ENCODE measurements around the gene PAQR9. TPM values are rescaled to one million over a fixed set of nuclear protein-coding genes. Genes with fewer than 3 reads are reported as not detected.

The PAQR9 gene
- total and polyA plus RNA-seq, 2 of the 13 experiments (the other 11 are each of a cell fraction or from before 2014, with no cell fraction given) = 3.7 to 10.3 TPM

GRCh38 chr3:142987707-142988106 lies 24.2 kb upstream of the PAQR9 start:
- H3K4me3 ChIP-seq (replicated peaks in 1 of 3; ENCODE audit: insufficient read depth in 1 of 3, low read depth in 2 of 3, low read length in 3 of 3) = no peak overlapping the region
- in situ Hi-C loops (cut with HindIII; ENCODE audit: extremely low pct_ligation_motif_present, low pct_unique_long_range_greater_than_20kb) (no loop called here), intact Hi-C loops (cut with micrococcal nuclease; ENCODE audit: unreplicated experiment) (loop anchor here (1.0 to 2.0 kb wide), 2 partner anchors 58 to 159 kb away; no protein-coding TSS in a partner anchor)
- peaks cover 0 to 1% of the 10 kb centered on the region in 2 experiments; a peak in 1 of 5 replicates for H3K27me3 ChIP-seq (ENCODE audit: control insufficient read depth in 1 of 2, insufficient read depth in 2 of 2, low read length in 2 of 2)
- ATAC-seq = no peak
- no peaks in the 10 kb centered on the region for H3K9me3 ChIP-seq (ENCODE audit: low read length)
- no peaks in the 10 kb centered on the region for H3K79me2 ChIP-seq (ENCODE audit: insufficient read depth, low read length)
- no peaks in the 10 kb centered on the region for H3K36me3 ChIP-seq (replicated peaks in 1 of 2; ENCODE audit: control insufficient read depth in 1 of 2, insufficient read depth in 2 of 2, low read length in 2 of 2)
- H4K20me1 ChIP-seq (ENCODE audit: insufficient read depth, low read length) = no peaks in the 10 kb centered on the region
- H3K4me1 ChIP-seq (ENCODE audit: insufficient read depth, low read length) = peaks cover 40% of the 10 kb centered on the region
- 27% methylated on average over 6 of the region's 7 CpGs for WGBS (ENCODE audit: low lambda C conversion rate)
- no peak overlapping the region for H2AFZ ChIP-seq (ENCODE audit: low read length)
- H3K27ac ChIP-seq (ENCODE audit: extremely low read length, insufficient read depth, low read length) = no peak overlapping the region
- H3K9ac ChIP-seq (ENCODE audit: insufficient read depth, low read depth, low read length) = no peak overlapping the region
- POLR2A ChIA-PET = interaction anchor here (0.9 to 1.3 kb wide), 2 partner anchors 13 to 46 kb away, joined by 3 read pairs; partner anchors contain the start of gene U2SURP
- no peak for TF ChIP-seq SNRNP70 (IDR thresholded peaks at IDR 0.05; ENCODE audit: low read depth, low read length)
- no TSS peak for BruUV-seq (replicated peaks)
- CTCF ChIA-PET (ENCODE audit: low intra/inter-chr PET ratio, low total read pairs) = interaction anchor here (1.0 to 2.6 kb wide), 4 partner anchors 54 to 401 kb away, joined by 3 to 67 read pairs (median 8); no protein-coding TSS in a partner anchor
- no peak for FAIRE-seq
- DNase-seq (ENCODE audit: low spot score) = no peak
- no peak overlapping the region; the same call in 1 of the 2 replicates for H3K4me2 ChIP-seq (ENCODE audit: low read depth, low read length)

GRCh38 chr3:142987080-142987700 lies 23.7 kb upstream of the PAQR9 start:
- Histone ChIP-seq H3K27ac (ENCODE audit: extremely low read length, insufficient read depth, low read length) (no peak overlapping the region), H3K4me1 (ENCODE audit: insufficient read depth, low read length) (peaks cover 40% of the 10 kb centered on the region), H3K4me2 (ENCODE audit: low read depth, low read length) (no peak overlapping the region; the same call in 1 of the 2 replicates), H3K27me3 (ENCODE audit: control insufficient read depth in 1 of 2, insufficient read depth in 2 of 2, low read length in 2 of 2) (peaks cover 0 to 1% of the 10 kb centered on the region in 2 experiments; a peak in 1 of 5 replicates), H3K4me3 (replicated peaks in 1 of 3; ENCODE audit: insufficient read depth in 1 of 3, low read depth in 2 of 3, low read length in 3 of 3) (no peak overlapping the region), H3K36me3 (replicated peaks in 1 of 2; ENCODE audit: control insufficient read depth in 1 of 2, insufficient read depth in 2 of 2, low read length in 2 of 2) (no peaks in the 10 kb centered on the region), H3K9ac (ENCODE audit: insufficient read depth, low read depth, low read length) (no peak overlapping the region), H3K79me2 (ENCODE audit: insufficient read depth, low read length) (no peaks in the 10 kb centered on the region), H3K9me3 (ENCODE audit: low read length) (no peaks in the 10 kb centered on the region), H2AFZ (ENCODE audit: low read length) (no peak overlapping the region), H4K20me1 (ENCODE audit: insufficient read depth, low read length) (no peaks in the 10 kb centered on the region)
- POLR2A ChIA-PET = interaction anchor here (0.9 to 1.3 kb wide), 3 partner anchors 14 to 46 kb away, joined by 3 read pairs; partner anchors contain the start of gene U2SURP
- CTCF ChIA-PET (ENCODE audit: low intra/inter-chr PET ratio, low total read pairs) = interaction anchor here (1.0 to 2.6 kb wide), 4 partner anchors 54 to 400 kb away, joined by 3 to 67 read pairs (median 8); no protein-coding TSS in a partner anchor
- ATAC-seq = peak; percentile 20; the same call in 1 of the 3 replicates
- no TSS peak for BruUV-seq (replicated peaks)
- peak; percentile 18 for DNase-seq (ENCODE audit: low spot score)
- intact Hi-C loops (cut with micrococcal nuclease; ENCODE audit: unreplicated experiment) = loop anchor here (1.0 to 2.0 kb wide), 2 partner anchors 58 to 158 kb away; no protein-coding TSS in a partner anchor
- WGBS (ENCODE audit: low lambda C conversion rate) = 59% methylated on average over 5 of the region's 5 CpGs
- FAIRE-seq = peak; percentile 60
- in situ Hi-C loops (cut with HindIII; ENCODE audit: extremely low pct_ligation_motif_present, low pct_unique_long_range_greater_than_20kb) = no loop called here
- no peak for TF ChIP-seq ZMYM4 (CRISPR knock-in tag; IDR thresholded peaks at IDR 0.05)
- no peak for TF ChIP-seq ZNF776 (CRISPR knock-in tag; IDR thresholded peaks at IDR 0.05)
- TF ChIP-seq DMTF1 (CRISPR knock-in tag; IDR thresholded peaks at IDR 0.05) = no peak
- no peak for TF ChIP-seq ZNF678 (CRISPR knock-in tag; IDR thresholded peaks at IDR 0.05)
- no peak for TF ChIP-seq YY1 (IDR thresholded peaks at IDR 0.05; ENCODE audit: insufficient read depth, insufficient replicate concordance, low read depth, low read length)
- no peak for TF ChIP-seq IKZF5 (CRISPR knock-in tag; IDR thresholded peaks at IDR 0.05)
